ENCODE results near the gene TOR2A. TPM values are rescaled to one million over a fixed set of nuclear protein-coding genes. Genes with fewer than 3 reads are reported as not detected.

The TOR2A gene
- total RNA-seq, 1 experiment from 2014 or later, result 13.2 TPM

DNA sequence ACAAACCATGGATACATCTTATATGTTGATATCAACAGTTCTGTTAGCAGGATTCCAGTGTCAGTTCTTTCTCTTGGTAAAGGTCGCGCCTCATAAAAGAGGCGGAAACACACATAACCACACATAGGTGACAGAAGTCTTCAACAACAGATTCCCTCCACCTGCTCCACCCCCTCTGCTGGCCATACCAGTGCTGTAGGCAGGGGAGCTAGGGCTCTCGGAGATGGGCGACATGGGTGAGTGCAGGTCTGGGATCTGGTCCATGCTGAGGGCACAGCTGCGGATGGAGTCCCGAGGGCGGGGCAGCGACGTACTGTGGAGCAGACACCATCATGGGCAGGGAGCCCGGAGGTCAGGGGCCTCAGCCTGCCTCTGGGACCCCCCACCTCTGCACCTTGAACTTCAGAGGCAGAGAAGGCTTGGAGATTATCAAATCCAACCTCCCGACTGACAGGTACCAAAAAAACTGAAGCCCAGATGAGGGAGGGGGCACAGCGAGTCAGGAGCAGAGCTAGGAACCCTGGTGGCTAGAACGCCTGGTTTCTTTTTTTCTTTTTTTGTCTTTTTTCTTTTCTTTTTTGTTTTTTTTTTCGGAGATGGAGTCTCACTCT lies 12.0 kb upstream of the TOR2A start:
- peaks cover 4% of the 10 kb centered on the region for H3K23me2 ChIP-seq (ENCODE audit: insufficient read length, low read depth, low read length, poor library complexity, severe bottlenecking)

More for the DNA sequence above, 12.0 kb upstream of the TOR2A start:
- H3K27ac ChIP-seq (ENCODE audit: insufficient read length, low read depth, low read length), result no peak overlapping the region
- no peaks in the 10 kb centered on the region for H3K79me2 ChIP-seq (ENCODE audit: insufficient read depth, low read length)
- H3K18ac ChIP-seq (ENCODE audit: insufficient read length, low read depth, low read length), result no peak overlapping the region
- no peak overlapping the region for H2BK20ac ChIP-seq (ENCODE audit: low read depth, low read length, poor library complexity, severe bottlenecking)
- peaks cover 7% of the 10 kb centered on the region for H3K27me3 Mint-ChIP-seq (ENCODE audit: low read depth)
- no peak overlapping the region for H2AFZ ChIP-seq (ENCODE audit: low read length)
- H3K4ac ChIP-seq (ENCODE audit: low read depth, low read length), result no peak overlapping the region
- TF ChIP-seq, protein P1, sequence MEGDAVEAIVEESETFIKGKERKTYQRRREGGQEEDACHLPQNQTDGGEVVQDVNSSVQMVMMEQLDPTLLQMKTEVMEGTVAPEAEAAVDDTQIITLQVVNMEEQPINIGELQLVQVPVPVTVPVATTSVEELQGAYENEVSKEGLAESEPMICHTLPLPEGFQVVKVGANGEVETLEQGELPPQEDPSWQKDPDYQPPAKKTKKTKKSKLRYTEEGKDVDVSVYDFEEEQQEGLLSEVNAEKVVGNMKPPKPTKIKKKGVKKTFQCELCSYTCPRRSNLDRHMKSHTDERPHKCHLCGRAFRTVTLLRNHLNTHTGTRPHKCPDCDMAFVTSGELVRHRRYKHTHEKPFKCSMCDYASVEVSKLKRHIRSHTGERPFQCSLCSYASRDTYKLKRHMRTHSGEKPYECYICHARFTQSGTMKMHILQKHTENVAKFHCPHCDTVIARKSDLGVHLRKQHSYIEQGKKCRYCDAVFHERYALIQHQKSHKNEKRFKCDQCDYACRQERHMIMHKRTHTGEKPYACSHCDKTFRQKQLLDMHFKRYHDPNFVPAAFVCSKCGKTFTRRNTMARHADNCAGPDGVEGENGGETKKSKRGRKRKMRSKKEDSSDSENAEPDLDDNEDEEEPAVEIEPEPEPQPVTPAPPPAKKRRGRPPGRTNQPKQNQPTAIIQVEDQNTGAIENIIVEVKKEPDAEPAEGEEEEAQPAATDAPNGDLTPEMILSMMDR (conservative IDR thresholded peaks at IDR 0.05), result no peak; the same call in 2 of the 3 replicates
- no peak overlapping the region for H3K27ac Mint-ChIP-seq
- H2BK12ac ChIP-seq (ENCODE audit: insufficient read length, low read depth, low read length), result no peak overlapping the region
- no peaks in the 10 kb centered on the region for H3K4me1 ChIP-seq (ENCODE audit: insufficient read depth, low read length)
- H4K91ac ChIP-seq (ENCODE audit: insufficient read length, low read depth, low read length), result no peak overlapping the region
- H2BK15ac ChIP-seq (ENCODE audit: low read depth, low read length), result no peak overlapping the region
- H4K8ac ChIP-seq (replicated peaks; ENCODE audit: insufficient read length, low read depth, low read length), result no peak overlapping the region
- no peak overlapping the region for H3K14ac ChIP-seq (ENCODE audit: insufficient read depth, low read length)
- no peaks in the 10 kb centered on the region for H3K79me1 ChIP-seq (ENCODE audit: insufficient read depth, low read depth, low read length, poor library complexity, severe bottlenecking)
- H3K56ac ChIP-seq (ENCODE audit: insufficient read length, low read depth, low read length), result no peak overlapping the region
- WGBS (ENCODE audit: extremely low coverage, insufficient read length, low lambda C conversion rate), result no CpG with 5 or more reads among the region's 15 CpGs
- H2BK120ac ChIP-seq (ENCODE audit: low read depth, low read length, poor library complexity, severe bottlenecking), result no peak overlapping the region
- H3K27me3 ChIP-seq (ENCODE audit: insufficient read depth, low read length), result no peaks in the 10 kb centered on the region
- H4K20me1 ChIP-seq (ENCODE audit: control insufficient read depth, insufficient read depth, insufficient read length), result no peaks in the 10 kb centered on the region
- H3K23ac ChIP-seq (ENCODE audit: insufficient read length, low read depth, low read length), result no peak overlapping the region
- no peak overlapping the region for H2BK5ac ChIP-seq (ENCODE audit: insufficient read length, low read length)
- DNase-seq, result no peak
- no peak overlapping the region for H3T11ph ChIP-seq (ENCODE audit: low read length)
- H3K36me3 Mint-ChIP-seq (ENCODE audit: insufficient read depth in 1 of 3, low read depth in 3 of 3), result peaks cover 0 to 12% (median 0%) of the 10 kb centered on the region in 3 experiments; a peak in 2 of 7 replicates
- H3K4me3 Mint-ChIP-seq, result no peak overlapping the region
- peaks cover 2 to 14% of the 10 kb centered on the region in 2 experiments; a peak in 3 of 4 replicates for H3K4me1 Mint-ChIP-seq
- no peak overlapping the region for H3K9ac ChIP-seq (ENCODE audit: extremely low read depth, insufficient read length, low read length)
- no peaks in the 10 kb centered on the region for H3K9me3 Mint-ChIP-seq
- no peaks in the 10 kb centered on the region for H3K9me3 ChIP-seq (ENCODE audit: control insufficient read depth, low read depth, low read length)
- no peak overlapping the region for H2AK5ac ChIP-seq (ENCODE audit: insufficient read length, low read length)
- H3K4me2 ChIP-seq (ENCODE audit: insufficient read depth, insufficient read length, low read length), result no peak overlapping the region
- H4K5ac ChIP-seq (ENCODE audit: insufficient read length, low read depth, low read length), result no peak overlapping the region
